Mesendoderm (in vitro differentiated cells): Measurements from ENCODE around the gene C1QTNF5.

Experiments
- DNase-seq: peaks from one replicate; pipeline ENCODE4 v3.0.0; 2013
- H2AK5ac ChIP-seq: 2 replicates; pipeline ENCODE4 v1.6.1; 2013; ENCODE audit warnings: low read length, inconsistent platforms
- H2BK120ac ChIP-seq: 2 replicates; pipeline ENCODE4 v1.6.1; 2013; ENCODE audit warnings: low read depth, mild to moderate bottlenecking, low read length, moderate library complexity, mixed read lengths
- H2BK15ac ChIP-seq: replicated peaks from 2 replicates; pipeline ENCODE4 v1.6.1; 2013; ENCODE audit warnings: low read depth, mild to moderate bottlenecking, moderate library complexity
- H2BK5ac ChIP-seq: 2 replicates; pipeline ENCODE4 v1.6.1; 2013; ENCODE audit warnings: low read length, inconsistent platforms
- H3K18ac ChIP-seq: 2 replicates; pipeline ENCODE4 v1.6.1; 2013; ENCODE audit warnings: mild to moderate bottlenecking, low read length, mixed read lengths
- H3K23ac ChIP-seq: one replicate; pipeline ENCODE4 v1.6.1; 2013; ENCODE audit warnings: low read length
- H3K27ac ChIP-seq: 2 replicates; pipeline ENCODE4 v1.5.1; 2013; ENCODE audit warnings: low read depth, mild to moderate bottlenecking, inconsistent platforms, low read length, moderate library complexity
- H3K27me3 ChIP-seq: 2 replicates; pipeline ENCODE4 v1.6.1; 2013; ENCODE audit warnings: low read length, control low read depth, mild to moderate bottlenecking, inconsistent platforms; ENCODE audit not compliant: insufficient read depth, poor library complexity
- H3K36me3 ChIP-seq: 2 replicates; pipeline ENCODE4 v1.6.1; 2013; ENCODE audit warnings: low read length, inconsistent platforms; ENCODE audit not compliant: control insufficient read depth, insufficient read depth
- H3K4ac ChIP-seq: one replicate; pipeline ENCODE4 v1.6.1; 2013; ENCODE audit warnings: low read depth, mild to moderate bottlenecking, low read length, moderate library complexity
- H3K4me1 ChIP-seq: 2 replicates; pipeline ENCODE4 v1.6.1; 2013; ENCODE audit warnings: low read depth, low read length, inconsistent platforms; ENCODE audit not compliant: control insufficient read depth
- H3K4me2 ChIP-seq: 2 replicates; pipeline ENCODE4 v1.6.1; 2013; ENCODE audit warnings: low read length
- H3K4me3 ChIP-seq: 2 replicates; pipeline ENCODE4 v1.5.1; 2013; ENCODE audit warnings: mild to moderate bottlenecking, low read length
- H3K56ac ChIP-seq: one replicate; pipeline ENCODE4 v1.6.1; 2013; ENCODE audit warnings: low read length
- H3K79me1 ChIP-seq: 2 replicates; pipeline ENCODE4 v1.6.1; 2013; ENCODE audit warnings: low read length, inconsistent platforms
- H3K79me2 ChIP-seq: 2 replicates; pipeline ENCODE4 v1.6.1; 2013; ENCODE audit warnings: mild to moderate bottlenecking, low read length; ENCODE audit not compliant: control insufficient read depth, insufficient read depth
- H3K9ac ChIP-seq: 2 replicates; pipeline ENCODE4 v1.6.1; 2013; ENCODE audit warnings: low read length, inconsistent platforms
- H4K5ac ChIP-seq: one replicate; pipeline ENCODE4 v1.6.1; 2013; ENCODE audit warnings: low read length
- H4K8ac ChIP-seq: one replicate; pipeline ENCODE4 v1.6.1; 2013; ENCODE audit warnings: low read depth, mild to moderate bottlenecking, control low read depth, low read length, moderate library complexity
- WGBS: extraction: QIAGEN DNeasy Blood & Tissue Kit; methylation state at CpG from one replicate; pipeline ENCODE4 v1.1.7; 2013; ENCODE audit warnings: low lambda C conversion rate, missing lambda C conversion rate; ENCODE audit not compliant: insufficient coverage; ENCODE audit errors: extremely low coverage; 5-methylcytosine and 5-hydroxymethylcytosine counted together

C1QTNF5 gene

GRCh38 chr11:119352857-119353260, 12.2 kb upstream of the C1QTNF5 start:
- no peak overlapping the region for H3K4ac ChIP-seq
- DNase-seq = peak; percentile 70
- no CpG with 5 or more reads among the region's 4 CpGs for WGBS
- no peak overlapping the region for H4K5ac ChIP-seq
- H3K56ac ChIP-seq = no peak overlapping the region
- H3K27me3 ChIP-seq = no peaks in the 10 kb centered on the region
- H2BK5ac ChIP-seq = no peak overlapping the region
- H3K18ac ChIP-seq = no peak overlapping the region
- H3K4me3 ChIP-seq = no peak overlapping the region
- no peaks in the 10 kb centered on the region for H3K79me1 ChIP-seq
- no peak overlapping the region for H3K9ac ChIP-seq
- H2AK5ac ChIP-seq = no peak overlapping the region
- no peaks in the 10 kb centered on the region for H3K79me2 ChIP-seq
- no peak overlapping the region for H2BK120ac ChIP-seq
- no peak overlapping the region for H3K27ac ChIP-seq
- H3K23ac ChIP-seq = no peak overlapping the region
- H3K36me3 ChIP-seq = no peaks in the 10 kb centered on the region
- no peak overlapping the region for H4K8ac ChIP-seq
- no peak overlapping the region for H2BK15ac ChIP-seq
- H3K4me2 ChIP-seq = no peak overlapping the region
- no peaks in the 10 kb centered on the region for H3K4me1 ChIP-seq

GRCh38 chr11:119351232-119351631, 10.5 kb upstream of the C1QTNF5 start:
- no peak overlapping the region for H3K27ac ChIP-seq
- no peak overlapping the region for H3K56ac ChIP-seq
- H3K4ac ChIP-seq = no peak overlapping the region
- H3K18ac ChIP-seq = no peak overlapping the region
- no peak overlapping the region for H3K4me3 ChIP-seq
- H3K23ac ChIP-seq = no peak overlapping the region
- H4K8ac ChIP-seq = no peak overlapping the region
- DNase-seq = no peak
- no peak overlapping the region for H2BK15ac ChIP-seq
- no peaks in the 10 kb centered on the region for H3K79me2 ChIP-seq
- no peaks in the 10 kb centered on the region for H3K79me1 ChIP-seq
- H3K36me3 ChIP-seq = no peaks in the 10 kb centered on the region
- no peak overlapping the region for H2BK5ac ChIP-seq
- no peaks in the 10 kb centered on the region for H3K27me3 ChIP-seq
- no peaks in the 10 kb centered on the region for H3K4me1 ChIP-seq
- no CpG with 5 or more reads among the region's 2 CpGs for WGBS
- no peak overlapping the region for H4K5ac ChIP-seq
- H2BK120ac ChIP-seq = no peak overlapping the region
- no peak overlapping the region for H2AK5ac ChIP-seq
- no peak overlapping the region for H3K4me2 ChIP-seq
- H3K9ac ChIP-seq = no peak overlapping the region

- no peaks in the 10 kb centered on the region for H3K27me3 ChIP-seq
- no peak overlapping the region for H3K56ac ChIP-seq
- no peak overlapping the region for H3K23ac ChIP-seq
- no peak overlapping the region for H2BK15ac ChIP-seq
- H3K4ac ChIP-seq = no peak overlapping the region
- H3K79me1 ChIP-seq = no peaks in the 10 kb centered on the region
- no peak overlapping the region for H3K18ac ChIP-seq
- no peak overlapping the region for H3K4me3 ChIP-seq
- H2BK5ac ChIP-seq = no peak overlapping the region
- no peak overlapping the region for H4K8ac ChIP-seq
- no peaks in the 10 kb centered on the region for H3K4me1 ChIP-seq
- H4K5ac ChIP-seq = no peak overlapping the region
- no peak for DNase-seq
- no peak overlapping the region for H2AK5ac ChIP-seq
- H3K27ac ChIP-seq = no peak overlapping the region
- no peak overlapping the region for H2BK120ac ChIP-seq
- no peaks in the 10 kb centered on the region for H3K36me3 ChIP-seq
- no peaks in the 10 kb centered on the region for H3K79me2 ChIP-seq
- no peak overlapping the region for H3K4me2 ChIP-seq
- no peak overlapping the region for H3K9ac ChIP-seq
- WGBS = no CpG with 5 or more reads among the region's 6 CpGs
Measured at GRCh38 chr11:119350302-119350701, 9.6 kb upstream of the C1QTNF5 start.

GRCh38 chr11:119347940-119348605, 7.4 kb upstream of the C1QTNF5 start:
- Histone ChIP-seq H3K18ac (no peak overlapping the region), H3K56ac (no peak overlapping the region), H4K5ac (no peak overlapping the region), H3K9ac (no peak overlapping the region), H2BK5ac (no peak overlapping the region), H3K4me2 (no peak overlapping the region), H2AK5ac (no peak overlapping the region), H2BK120ac (no peak overlapping the region), H3K36me3 (no peaks in the 10 kb centered on the region), H3K27ac (no peak overlapping the region), H3K23ac (no peak overlapping the region), H3K79me1 (no peaks in the 10 kb centered on the region), H3K79me2 (no peaks in the 10 kb centered on the region), H3K27me3 (no peaks in the 10 kb centered on the region), H2BK15ac (no peak overlapping the region), H3K4me3 (no peak overlapping the region), H4K8ac (no peak overlapping the region), H3K4ac (no peak overlapping the region), H3K4me1 (no peaks in the 10 kb centered on the region)
- no CpG with 5 or more reads among the region's 16 CpGs for WGBS
- DNase-seq = no peak

- no peak overlapping the region for H3K4me3 ChIP-seq
- no CpG with 5 or more reads among the region's 2 CpGs for WGBS
- H3K27ac ChIP-seq = no peak overlapping the region
- no peak overlapping the region for H4K8ac ChIP-seq
- H3K4ac ChIP-seq = no peak overlapping the region
- H3K27me3 ChIP-seq = no peaks in the 10 kb centered on the region
- H3K9ac ChIP-seq = no peak overlapping the region
- H3K4me2 ChIP-seq = no peak overlapping the region
- no peak for DNase-seq
- H3K79me1 ChIP-seq = no peaks in the 10 kb centered on the region
- H4K5ac ChIP-seq = no peak overlapping the region
- no peaks in the 10 kb centered on the region for H3K36me3 ChIP-seq
- H2AK5ac ChIP-seq = no peak overlapping the region
- H3K56ac ChIP-seq = no peak overlapping the region
- H3K79me2 ChIP-seq = no peaks in the 10 kb centered on the region
- no peak overlapping the region for H2BK15ac ChIP-seq
- H3K23ac ChIP-seq = no peak overlapping the region
- no peak overlapping the region for H2BK120ac ChIP-seq
- H3K18ac ChIP-seq = no peak overlapping the region
- H3K4me1 ChIP-seq = no peaks in the 10 kb centered on the region
- no peak overlapping the region for H2BK5ac ChIP-seq
Measured at GRCh38 chr11:119347242-119347641, 6.6 kb upstream of the C1QTNF5 start.

- Histone ChIP-seq H3K27me3 (no peaks in the 10 kb centered on the region), H3K4me3 (no peak within 1 kb of the TSS), H3K56ac (no peak within 1 kb of the TSS), H4K5ac (no peak within 1 kb of the TSS), H3K4ac (no peak within 1 kb of the TSS), H2BK5ac (no peak within 1 kb of the TSS), H3K23ac (no peak within 1 kb of the TSS), H2BK120ac (no peak within 1 kb of the TSS), H3K79me1 (no peaks in the 10 kb centered on the region), H3K27ac (no peak within 1 kb of the TSS), H2AK5ac (no peak within 1 kb of the TSS), H3K4me2 (no peak within 1 kb of the TSS), H3K9ac (no peak within 1 kb of the TSS), H3K18ac (no peak within 1 kb of the TSS), H3K36me3 (no peaks in the 10 kb centered on the region), H3K4me1 (no peaks in the 10 kb centered on the region), H2BK15ac (no peak within 1 kb of the TSS), H3K79me2 (no peaks in the 10 kb centered on the region), H4K8ac (no peak within 1 kb of the TSS)
- no CpG with 5 or more reads among the region's 6 CpGs for WGBS
- DNase-seq = no peak
Measured at GRCh38 chr11:119346605-119347004, 5.9 kb upstream of the C1QTNF5 start, which contains the start of gene MFRP. Gene MFRP, minus strand, starts transcription at chr11:119346705. Its CDS starts 192 bp downstream, at chr11:119346513.
